Glutamatergic neuron (in vitro differentiated cells): ENCODE results near the gene PPP1R3C. TPM values are rescaled to one million over a fixed set of nuclear protein-coding genes. Genes with fewer than 3 reads are reported as not detected.
A peak's percentile ranks its signal among the peaks of the same experiment; 100 is the strongest.

Source experiments
- DNase-seq: peaks from one replicate; pipeline ENCODE4 v3.0.0; 2022
- H3K27ac Mint-ChIP-seq: one replicate; pipeline ENCODE4 v1.8.0; 2020; ENCODE audit warnings: mild to moderate bottlenecking, mixed read lengths, inconsistent platforms; ENCODE audit not compliant: unreplicated experiment
- H3K27me3 Mint-ChIP-seq: one replicate; pipeline ENCODE4 v1.8.0; 2020; ENCODE audit warnings: mild to moderate bottlenecking, moderate library complexity, mixed read lengths, inconsistent platforms; ENCODE audit not compliant: unreplicated experiment
- H3K36me3 Mint-ChIP-seq: one replicate; pipeline ENCODE4 v1.8.0; 2020; ENCODE audit warnings: mild to moderate bottlenecking, mixed read lengths, inconsistent platforms; ENCODE audit not compliant: unreplicated experiment
- H3K4me1 Mint-ChIP-seq: one replicate; pipeline ENCODE4 v1.8.0; 2020; ENCODE audit warnings: mild to moderate bottlenecking, low read depth, mixed read lengths, inconsistent platforms; ENCODE audit not compliant: unreplicated experiment
- H3K4me3 Mint-ChIP-seq: one replicate; pipeline ENCODE4 v1.8.0; 2020; ENCODE audit warnings: mild to moderate bottlenecking, mixed read lengths, inconsistent platforms; ENCODE audit not compliant: unreplicated experiment
- H3K9me3 Mint-ChIP-seq: one replicate; pipeline ENCODE4 v1.8.0; 2020; ENCODE audit warnings: mild to moderate bottlenecking, moderate library complexity, mixed read lengths, inconsistent platforms; ENCODE audit not compliant: unreplicated experiment
- CTCF ChIP-seq: fragments of 200-600 bp; sonication (generic); IDR thresholded peaks from one replicate; pipeline ENCODE4 v1.5.0; 2021; ENCODE audit not compliant: partially characterized antibody, unreplicated experiment
- total RNA-seq: library from RNA; stranded (reverse); fragmentation: NEBNext Ultra II Directional; extraction: Animal tissue kit (Norgen Biotek cat#: 25700); gene quantifications from one replicate; pipeline ENCODE4 v1.2.1, GENCODE V29; 2021; ENCODE audit not compliant: unreplicated experiment

PPP1R3C gene
- total RNA-seq, 1 donor from 2014 or later, result 19.4 TPM

GRCh38 chr10:91604553-91605534 lies 28.0 kb downstream of the PPP1R3C start:
- Mint-ChIP-seq H3K4me1 (no peaks in the 10 kb centered on the region), H3K4me3 (no peak overlapping the region), H3K27me3 (no peaks in the 10 kb centered on the region), H3K27ac (no peak overlapping the region), H3K36me3 (peaks cover 12% of the 10 kb centered on the region), H3K9me3 (peaks cover 9% of the 10 kb centered on the region)
- DNase-seq, result no peak
- peak; percentile 12 for TF ChIP-seq CTCF

- peaks cover 12% of the 10 kb centered on the region for H3K36me3 Mint-ChIP-seq
- H3K27ac Mint-ChIP-seq, result no peak overlapping the region
- peaks cover 9% of the 10 kb centered on the region for H3K9me3 Mint-ChIP-seq
- no peak for TF ChIP-seq CTCF
- no peaks in the 10 kb centered on the region for H3K27me3 Mint-ChIP-seq
- DNase-seq, result no peak
- H3K4me1 Mint-ChIP-seq, result no peaks in the 10 kb centered on the region
- no peak overlapping the region for H3K4me3 Mint-ChIP-seq
Measured at GRCh38 chr10:91603931-91604331, 28.9 kb downstream of the PPP1R3C start.

GRCh38 chr10:91602868-91603568 lies 29.9 kb downstream of the PPP1R3C start:
- H3K27me3 Mint-ChIP-seq, result no peaks in the 10 kb centered on the region

GRCh38 chr10:91602449-91602848 lies 30.4 kb downstream of the PPP1R3C start:
- TF ChIP-seq CTCF, result no peak
- Mint-ChIP-seq H3K27me3 (no peaks in the 10 kb centered on the region), H3K4me3 (no peak overlapping the region), H3K9me3 (peaks cover 9% of the 10 kb centered on the region), H3K36me3 (peaks cover 12% of the 10 kb centered on the region), H3K27ac (no peak overlapping the region), H3K4me1 (peaks cover 5% of the 10 kb centered on the region)
- DNase-seq, result no peak

More at GRCh38 chr10:91602868-91603568, 29.9 kb downstream of the PPP1R3C start:
- peaks cover 4% of the 10 kb centered on the region for H3K4me1 Mint-ChIP-seq
- H3K27ac Mint-ChIP-seq, result no peak overlapping the region
- H3K36me3 Mint-ChIP-seq, result peaks cover 12% of the 10 kb centered on the region
- no peak overlapping the region for H3K4me3 Mint-ChIP-seq
- peaks cover 9% of the 10 kb centered on the region for H3K9me3 Mint-ChIP-seq
- TF ChIP-seq CTCF, result no peak
- no peak for DNase-seq

GRCh38 chr10:91601212-91601611 lies 31.7 kb downstream of the PPP1R3C start:
- Mint-ChIP-seq H3K4me1 (peaks cover 9% of the 10 kb centered on the region), H3K27ac (no peak overlapping the region), H3K4me3 (no peak overlapping the region), H3K9me3 (peaks cover 9% of the 10 kb centered on the region), H3K27me3 (no peaks in the 10 kb centered on the region), H3K36me3 (peaks cover 9% of the 10 kb centered on the region)
- no peak for DNase-seq
- no peak for TF ChIP-seq CTCF
